HEK293 (cell line): ENCODE results near the gene AUP1.
A peak's percentile ranks its signal among the peaks of the same experiment; 100 is the strongest.

Experiments used
- GLIS1 ChIP-seq: fragments of 450-650 bp; formaldehyde crosslinking; IDR thresholded peaks from 2 replicates; pipeline ENCODE4 v1.5.1; 2016; ENCODE audit warnings: missing biosample characterization, missing genetic modification characterization
- GLIS2 ChIP-seq: fragments of 450-650 bp; formaldehyde crosslinking; IDR thresholded peaks from 2 replicates; pipeline ENCODE4 v1.5.1; 2016; ENCODE audit warnings: missing biosample characterization, missing genetic modification characterization
- IKZF3 ChIP-seq: fragments of 450-650 bp; IDR thresholded peaks from 2 replicates; pipeline ENCODE4 v1.5.0; 2018; ENCODE audit warnings: missing biosample characterization, mild to moderate bottlenecking, missing genetic modification characterization, moderate library complexity
- MYNN ChIP-seq: fragments of 450-650 bp; formaldehyde crosslinking; IDR thresholded peaks from 2 replicates; pipeline ENCODE4 v1.5.1; 2016; ENCODE audit warnings: missing biosample characterization, missing genetic modification characterization, borderline replicate concordance
- OSR2 ChIP-seq: fragments of 450-650 bp; formaldehyde crosslinking; IDR thresholded peaks from 2 replicates; pipeline ENCODE4 v1.5.1; 2016; ENCODE audit warnings: missing biosample characterization, missing genetic modification characterization
- PRDM10 ChIP-seq: fragments of 450-650 bp; formaldehyde crosslinking; IDR thresholded peaks from 2 replicates; pipeline ENCODE4 v1.5.1; 2016; ENCODE audit warnings: missing biosample characterization, missing genetic modification characterization
- RBAK ChIP-seq: fragments of 450-650 bp; formaldehyde crosslinking; IDR thresholded peaks from 2 replicates; pipeline ENCODE4 v1.5.1; 2016; ENCODE audit warnings: missing biosample characterization, missing genetic modification characterization
- SP3 ChIP-seq: fragments of 450-650 bp; formaldehyde crosslinking; IDR thresholded peaks from 2 replicates; pipeline ENCODE4 v1.5.1; 2016; ENCODE audit warnings: missing biosample characterization, missing genetic modification characterization
- SP7 ChIP-seq: fragments of 450-650 bp; formaldehyde crosslinking; IDR thresholded peaks from 2 replicates; pipeline ENCODE4 v1.5.1; 2016; ENCODE audit warnings: missing biosample characterization, missing genetic modification characterization
- ZBTB21 ChIP-seq: fragments of 450-650 bp; formaldehyde crosslinking; IDR thresholded peaks from 2 replicates; pipeline ENCODE4 v1.5.1; 2017; ENCODE audit warnings: missing biosample characterization, missing genetic modification characterization
- ZIC2 ChIP-seq: fragments of 450-650 bp; formaldehyde crosslinking; IDR thresholded peaks from 2 replicates; pipeline ENCODE4 v1.5.1; 2016; ENCODE audit warnings: missing biosample characterization, missing genetic modification characterization
- ZNF138 ChIP-seq: fragments of 450-650 bp; formaldehyde crosslinking; IDR thresholded peaks from 2 replicates; pipeline ENCODE4 v1.5.1; 2016; ENCODE audit warnings: missing biosample characterization, missing genetic modification characterization, borderline replicate concordance
- ZNF239 ChIP-seq: fragments of 450-650 bp; formaldehyde crosslinking; IDR thresholded peaks from 2 replicates; pipeline ENCODE4 v1.5.1; 2016; ENCODE audit warnings: missing biosample characterization, missing genetic modification characterization
- ZNF248 ChIP-seq: fragments of 450-650 bp; formaldehyde crosslinking; IDR thresholded peaks from 2 replicates; pipeline ENCODE4 v1.5.1; 2017; ENCODE audit warnings: missing biosample characterization, missing genetic modification characterization
- ZNF324 ChIP-seq: fragments of 450-650 bp; formaldehyde crosslinking; IDR thresholded peaks from 2 replicates; pipeline ENCODE4 v1.5.1; 2016; ENCODE audit warnings: missing biosample characterization, missing genetic modification characterization
- ZNF335 ChIP-seq: fragments of 450-650 bp; formaldehyde crosslinking; conservative IDR thresholded peaks from 2 replicates; pipeline ENCODE4 v1.5.1; 2016; ENCODE audit warnings: missing biosample characterization, missing genetic modification characterization
- ZNF354C ChIP-seq: fragments of 450-650 bp; formaldehyde crosslinking; IDR thresholded peaks from 2 replicates; pipeline ENCODE4 v1.5.1; 2016; ENCODE audit warnings: missing biosample characterization, missing genetic modification characterization, low read depth, borderline replicate concordance
- ZNF37A ChIP-seq: fragments of 450-650 bp; IDR thresholded peaks from 2 replicates; pipeline ENCODE4 v1.5.1; 2018; ENCODE audit warnings: missing biosample characterization, missing genetic modification characterization
- ZNF426 ChIP-seq: fragments of 450-650 bp; formaldehyde crosslinking; IDR thresholded peaks from 2 replicates; pipeline ENCODE4 v1.5.1; 2017; ENCODE audit warnings: missing biosample characterization, missing genetic modification characterization, mild to moderate bottlenecking, inconsistent platforms, moderate library complexity
- ZNF544 ChIP-seq: fragments of 450-650 bp; formaldehyde crosslinking; IDR thresholded peaks from 2 replicates; pipeline ENCODE4 v1.5.0; 2017; ENCODE audit warnings: missing biosample characterization, missing genetic modification characterization
- ZNF561 ChIP-seq: fragments of 450-650 bp; IDR thresholded peaks from 2 replicates; pipeline ENCODE4 v1.5.1; 2018; ENCODE audit warnings: missing biosample characterization, missing genetic modification characterization, borderline replicate concordance
- ZNF626 ChIP-seq: fragments of 450-650 bp; sonication (Bioruptor Pico); formaldehyde crosslinking; IDR thresholded peaks from 2 replicates; pipeline ENCODE4 v1.5.1; 2018; ENCODE audit warnings: missing biosample characterization, missing genetic modification characterization, inconsistent platforms
- ZNF660 ChIP-seq: fragments of 450-650 bp; IDR thresholded peaks from 2 replicates; pipeline ENCODE4 v1.5.1; 2018; ENCODE audit warnings: missing biosample characterization, mild to moderate bottlenecking, missing genetic modification characterization
- ZNF677 ChIP-seq: fragments of 450-650 bp; IDR thresholded peaks from 2 replicates; pipeline ENCODE4 v1.5.0; 2018; ENCODE audit warnings: missing biosample characterization, mild to moderate bottlenecking, missing genetic modification characterization, moderate library complexity
- ZNF76 ChIP-seq: fragments of 450-650 bp; formaldehyde crosslinking; IDR thresholded peaks from 2 replicates; pipeline ENCODE4; 2016; ENCODE audit warnings: low read depth, missing biosample characterization, missing genetic modification characterization, borderline replicate concordance
- TF ChIP-seq, protein P1 (sequence below): fragments of 450-650 bp; formaldehyde crosslinking; IDR thresholded peaks from 2 replicates; pipeline ENCODE4 v1.5.1; 2016; ENCODE audit warnings: missing biosample characterization, missing genetic modification characterization
- TF ChIP-seq, protein P2 (sequence below): sonication (generic); formaldehyde crosslinking; IDR thresholded peaks from 2 replicates; pipeline ENCODE4 v1.8.1; 2022; ENCODE audit warnings: mild to moderate bottlenecking, moderate library complexity, missing genetic modification reagents
- TF ChIP-seq, protein P3 (sequence below): fragments of 450-650 bp; formaldehyde crosslinking; IDR thresholded peaks from 2 replicates; pipeline ENCODE4 v1.5.1; 2016; ENCODE audit warnings: missing biosample characterization, missing genetic modification characterization
- TF ChIP-seq, protein P4 (sequence below): fragments of 450-650 bp; formaldehyde crosslinking; IDR thresholded peaks from 2 replicates; pipeline ENCODE4 v1.5.1; 2016; ENCODE audit warnings: missing biosample characterization, missing genetic modification characterization
- TF ChIP-seq, protein P5 (sequence below): IDR thresholded peaks from 2 replicates; pipeline ENCODE4 v1.6.1; 2011; ENCODE audit warnings: mild to moderate bottlenecking, low read depth, low read length, borderline replicate concordance

Gene AUP1

GRCh38 chr2:74548285-74548899, 18.9 kb upstream of the AUP1 start (continued):
- TF ChIP-seq, protein P1, sequence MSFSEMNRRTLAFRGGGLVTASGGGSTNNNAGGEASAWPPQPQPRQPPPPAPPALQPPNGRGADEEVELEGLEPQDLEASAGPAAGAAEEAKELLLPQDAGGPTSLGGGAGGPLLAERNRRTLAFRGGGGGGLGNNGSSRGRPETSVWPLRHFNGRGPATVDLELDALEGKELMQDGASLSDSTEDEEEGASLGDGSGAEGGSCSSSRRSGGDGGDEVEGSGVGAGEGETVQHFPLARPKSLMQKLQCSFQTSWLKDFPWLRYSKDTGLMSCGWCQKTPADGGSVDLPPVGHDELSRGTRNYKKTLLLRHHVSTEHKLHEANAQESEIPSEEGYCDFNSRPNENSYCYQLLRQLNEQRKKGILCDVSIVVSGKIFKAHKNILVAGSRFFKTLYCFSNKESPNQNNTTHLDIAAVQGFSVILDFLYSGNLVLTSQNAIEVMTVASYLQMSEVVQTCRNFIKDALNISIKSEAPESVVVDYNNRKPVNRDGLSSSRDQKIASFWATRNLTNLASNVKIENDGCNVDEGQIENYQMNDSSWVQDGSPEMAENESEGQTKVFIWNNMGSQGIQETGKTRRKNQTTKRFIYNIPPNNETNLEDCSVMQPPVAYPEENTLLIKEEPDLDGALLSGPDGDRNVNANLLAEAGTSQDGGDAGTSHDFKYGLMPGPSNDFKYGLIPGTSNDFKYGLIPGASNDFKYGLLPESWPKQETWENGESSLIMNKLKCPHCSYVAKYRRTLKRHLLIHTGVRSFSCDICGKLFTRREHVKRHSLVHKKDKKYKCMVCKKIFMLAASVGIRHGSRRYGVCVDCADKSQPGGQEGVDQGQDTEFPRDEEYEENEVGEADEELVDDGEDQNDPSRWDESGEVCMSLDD (tag by site-specific recombination) = no peak
- TF ChIP-seq, protein P2, sequence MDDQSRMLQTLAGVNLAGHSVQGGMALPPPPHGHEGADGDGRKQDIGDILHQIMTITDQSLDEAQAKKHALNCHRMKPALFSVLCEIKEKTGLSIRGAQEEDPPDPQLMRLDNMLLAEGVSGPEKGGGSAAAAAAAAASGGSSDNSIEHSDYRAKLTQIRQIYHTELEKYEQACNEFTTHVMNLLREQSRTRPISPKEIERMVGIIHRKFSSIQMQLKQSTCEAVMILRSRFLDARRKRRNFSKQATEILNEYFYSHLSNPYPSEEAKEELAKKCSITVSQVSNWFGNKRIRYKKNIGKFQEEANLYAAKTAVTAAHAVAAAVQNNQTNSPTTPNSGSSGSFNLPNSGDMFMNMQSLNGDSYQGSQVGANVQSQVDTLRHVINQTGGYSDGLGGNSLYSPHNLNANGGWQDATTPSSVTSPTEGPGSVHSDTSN = no peak
- TF ChIP-seq PRDM10 = peak; percentile 90
- peak; percentile 75 for TF ChIP-seq ZNF335 (tag by site-specific recombination)
- TF ChIP-seq, protein P3, sequence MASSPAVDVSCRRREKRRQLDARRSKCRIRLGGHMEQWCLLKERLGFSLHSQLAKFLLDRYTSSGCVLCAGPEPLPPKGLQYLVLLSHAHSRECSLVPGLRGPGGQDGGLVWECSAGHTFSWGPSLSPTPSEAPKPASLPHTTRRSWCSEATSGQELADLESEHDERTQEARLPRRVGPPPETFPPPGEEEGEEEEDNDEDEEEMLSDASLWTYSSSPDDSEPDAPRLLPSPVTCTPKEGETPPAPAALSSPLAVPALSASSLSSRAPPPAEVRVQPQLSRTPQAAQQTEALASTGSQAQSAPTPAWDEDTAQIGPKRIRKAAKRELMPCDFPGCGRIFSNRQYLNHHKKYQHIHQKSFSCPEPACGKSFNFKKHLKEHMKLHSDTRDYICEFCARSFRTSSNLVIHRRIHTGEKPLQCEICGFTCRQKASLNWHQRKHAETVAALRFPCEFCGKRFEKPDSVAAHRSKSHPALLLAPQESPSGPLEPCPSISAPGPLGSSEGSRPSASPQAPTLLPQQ (tag by site-specific recombination) = no peak
- TF ChIP-seq ZNF660 (tag by site-specific recombination) = no peak
- peak; percentile 72 for TF ChIP-seq OSR2
- TF ChIP-seq ZBTB21 (tag by site-specific recombination) = no peak
- no peak for TF ChIP-seq ZIC2
- 0 out of 2 replicates have a peak, but pooled peaks have one; percentile 8 for TF ChIP-seq SP7
- no peak for TF ChIP-seq ZNF76 (tag by site-specific recombination)
- TF ChIP-seq, protein P4, sequence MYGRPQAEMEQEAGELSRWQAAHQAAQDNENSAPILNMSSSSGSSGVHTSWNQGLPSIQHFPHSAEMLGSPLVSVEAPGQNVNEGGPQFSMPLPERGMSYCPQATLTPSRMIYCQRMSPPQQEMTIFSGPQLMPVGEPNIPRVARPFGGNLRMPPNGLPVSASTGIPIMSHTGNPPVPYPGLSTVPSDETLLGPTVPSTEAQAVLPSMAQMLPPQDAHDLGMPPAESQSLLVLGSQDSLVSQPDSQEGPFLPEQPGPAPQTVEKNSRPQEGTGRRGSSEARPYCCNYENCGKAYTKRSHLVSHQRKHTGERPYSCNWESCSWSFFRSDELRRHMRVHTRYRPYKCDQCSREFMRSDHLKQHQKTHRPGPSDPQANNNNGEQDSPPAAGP (tag by site-specific recombination) = no peak
- TF ChIP-seq ZNF561 = no peak
- no peak for TF ChIP-seq ZNF239 (tag by site-specific recombination)
- no peak for TF ChIP-seq ZNF677 (tag by site-specific recombination)
- TF ChIP-seq ZNF426 = no peak
- TF ChIP-seq ZNF324 = no peak
- TF ChIP-seq ZNF626 (tag by site-specific recombination) = no peak
- TF ChIP-seq RBAK (tag by site-specific recombination) = no peak
- 0 out of 2 replicates have a peak, but pooled peaks have one; percentile 6 for TF ChIP-seq SP3 (tag by site-specific recombination)
- no peak for TF ChIP-seq GLIS1
- TF ChIP-seq ZNF138 = no peak
- no peak for TF ChIP-seq ZNF354C (tag by site-specific recombination)
- no peak for TF ChIP-seq ZNF37A
- TF ChIP-seq, protein P5, sequence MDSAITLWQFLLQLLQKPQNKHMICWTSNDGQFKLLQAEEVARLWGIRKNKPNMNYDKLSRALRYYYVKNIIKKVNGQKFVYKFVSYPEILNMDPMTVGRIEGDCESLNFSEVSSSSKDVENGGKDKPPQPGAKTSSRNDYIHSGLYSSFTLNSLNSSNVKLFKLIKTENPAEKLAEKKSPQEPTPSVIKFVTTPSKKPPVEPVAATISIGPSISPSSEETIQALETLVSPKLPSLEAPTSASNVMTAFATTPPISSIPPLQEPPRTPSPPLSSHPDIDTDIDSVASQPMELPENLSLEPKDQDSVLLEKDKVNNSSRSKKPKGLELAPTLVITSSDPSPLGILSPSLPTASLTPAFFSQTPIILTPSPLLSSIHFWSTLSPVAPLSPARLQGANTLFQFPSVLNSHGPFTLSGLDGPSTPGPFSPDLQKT = no peak
- TF ChIP-seq MYNN = 0 out of 2 replicates have a peak, but pooled peaks have one; percentile 15
- peak; percentile 50; the same call in 1 of the 2 replicates for TF ChIP-seq IKZF3 (tag by site-specific recombination)
- no peak for TF ChIP-seq ZNF248 (tag by site-specific recombination)
- no peak for TF ChIP-seq ZNF544 (tag by site-specific recombination)
- TF ChIP-seq GLIS2 = no peak
